Hepatocyte (in vitro differentiated cells): ENCODE data around the gene PPARA.

Experiments used
- EZH2phosphoT487 ChIP-seq: fragments of 200-600 bp; sonication (generic); IDR thresholded peaks from one replicate; pipeline ENCODE4 v1.6.1; 2018; ENCODE audit warnings: antibody characterized with exemption, mild to moderate bottlenecking, low read depth, moderate library complexity; ENCODE audit not compliant: unreplicated experiment, severe bottlenecking
- TF ChIP-seq, protein P1 (sequence below): fragments of 200-600 bp; sonication (generic); IDR thresholded peaks from 2 replicates; pipeline ENCODE4 v1.5.1; 2016; ENCODE audit warnings: antibody characterized with exemption, mild to moderate bottlenecking; ENCODE audit not compliant: poor library complexity

DNA sequence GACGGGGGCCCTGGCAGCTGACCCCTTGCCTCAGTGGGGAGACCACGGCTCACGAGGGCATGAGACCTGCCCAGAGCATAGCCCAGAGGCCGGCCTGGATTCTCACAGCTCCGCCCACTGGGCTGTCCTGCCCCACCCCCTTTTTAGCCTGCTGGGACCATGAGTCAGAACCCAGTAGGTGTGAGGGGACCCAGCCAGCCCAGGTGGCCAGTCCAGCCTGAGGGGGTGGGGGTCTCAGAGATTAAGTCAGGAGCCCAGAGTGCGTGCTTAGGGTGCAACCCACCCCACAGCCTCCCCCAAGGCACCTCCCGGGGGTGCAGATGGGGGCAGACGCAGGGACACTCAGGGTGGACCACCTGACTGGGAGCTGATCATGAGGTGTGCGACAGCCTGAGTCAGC lies 40.1 kb upstream of the PPARA start:
- TF ChIP-seq EZH2phosphoT487 = no peak
- TF ChIP-seq, protein P1, sequence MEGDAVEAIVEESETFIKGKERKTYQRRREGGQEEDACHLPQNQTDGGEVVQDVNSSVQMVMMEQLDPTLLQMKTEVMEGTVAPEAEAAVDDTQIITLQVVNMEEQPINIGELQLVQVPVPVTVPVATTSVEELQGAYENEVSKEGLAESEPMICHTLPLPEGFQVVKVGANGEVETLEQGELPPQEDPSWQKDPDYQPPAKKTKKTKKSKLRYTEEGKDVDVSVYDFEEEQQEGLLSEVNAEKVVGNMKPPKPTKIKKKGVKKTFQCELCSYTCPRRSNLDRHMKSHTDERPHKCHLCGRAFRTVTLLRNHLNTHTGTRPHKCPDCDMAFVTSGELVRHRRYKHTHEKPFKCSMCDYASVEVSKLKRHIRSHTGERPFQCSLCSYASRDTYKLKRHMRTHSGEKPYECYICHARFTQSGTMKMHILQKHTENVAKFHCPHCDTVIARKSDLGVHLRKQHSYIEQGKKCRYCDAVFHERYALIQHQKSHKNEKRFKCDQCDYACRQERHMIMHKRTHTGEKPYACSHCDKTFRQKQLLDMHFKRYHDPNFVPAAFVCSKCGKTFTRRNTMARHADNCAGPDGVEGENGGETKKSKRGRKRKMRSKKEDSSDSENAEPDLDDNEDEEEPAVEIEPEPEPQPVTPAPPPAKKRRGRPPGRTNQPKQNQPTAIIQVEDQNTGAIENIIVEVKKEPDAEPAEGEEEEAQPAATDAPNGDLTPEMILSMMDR = no peak
